Non-pigmented ciliary epithelial cell (primary cell): ENCODE results near the gene APOBEC3C.
"Not testable (repeated sequence)": the region's sequence is repeated elsewhere in the genome, so short reads cannot be mapped to it uniquely, and the experiment has no call there.

Experiments
- DNase-seq: peaks from one replicate; pipeline ENCODE4 v3.0.0-alpha.2; 2010; ENCODE audit warnings: low read depth

The APOBEC3C gene

GRCh38 chr22:39061951-39062350 lies 47.9 kb downstream of the APOBEC3C start:
- DNase-seq = not testable (repeated sequence)

DNA sequence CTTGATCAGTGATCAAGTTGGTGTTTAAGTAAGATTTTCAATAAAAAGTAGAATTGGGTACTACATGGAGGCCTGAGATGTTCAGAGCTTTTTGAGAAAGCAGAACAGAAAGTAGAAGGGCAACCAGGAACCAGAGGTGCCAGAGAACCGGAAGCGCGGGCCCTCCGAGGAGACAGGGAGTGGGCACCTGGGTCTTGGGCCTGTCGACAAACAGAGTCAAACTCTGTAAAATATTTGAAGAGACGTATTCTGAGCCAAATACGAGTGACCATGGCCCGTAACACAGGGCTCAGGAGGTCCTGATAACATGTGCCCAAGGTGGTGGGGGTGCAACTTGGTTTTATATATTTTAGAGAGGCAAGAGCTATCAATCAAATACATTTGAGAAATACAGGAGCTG lies 49.8 kb downstream of the APOBEC3C start:
- DNase-seq = not testable (repeated sequence)

- not testable (repeated sequence) for DNase-seq
Measured at GRCh38 chr22:39066442-39067276, 52.6 kb downstream of the APOBEC3C start.

GRCh38 chr22:39068033-39068785 lies 54.2 kb downstream of the APOBEC3C start:
- DNase-seq = no peak
